Loucy (cell line): ENCODE measurements around the gene MYOM3.

Experiments used
- H2AFZ ChIP-seq: fragments of 200-600 bp; sonication (generic); 2 replicates; pipeline ENCODE4 v1.6.0; 2016; ENCODE audit warnings: antibody characterized with exemption, mild to moderate bottlenecking, low read length, moderate library complexity
- H3F3A ChIP-seq: fragments of 200-600 bp; 2 replicates; pipeline ENCODE4 v1.6.0; 2016; ENCODE audit warnings: antibody characterized with exemption, low read depth, mild to moderate bottlenecking
- H3K27me3 ChIP-seq: fragments of 200-600 bp; sonication (generic); 2 replicates; pipeline ENCODE4 v1.6.1; 2014; ENCODE audit warnings: low read length, mild to moderate bottlenecking; ENCODE audit not compliant: insufficient read depth, poor library complexity, severe bottlenecking
- H3K36me3 ChIP-seq: fragments of 200-600 bp; sonication (generic); 2 replicates; pipeline ENCODE4 v1.6.1; 2016; ENCODE audit warnings: low read length; ENCODE audit not compliant: insufficient read depth
- H3K4me1 ChIP-seq: fragments of 200-600 bp; sonication (generic); 2 replicates; pipeline ENCODE4 v1.5.1; 2014; ENCODE audit warnings: low read length, mild to moderate bottlenecking; ENCODE audit not compliant: insufficient read depth, poor library complexity, severe bottlenecking
- H3K4me2 ChIP-seq: fragments of 200-600 bp; sonication (generic); 2 replicates; pipeline ENCODE4 v1.6.0; 2014; ENCODE audit warnings: antibody characterized with exemption, low read length, low read depth, mild to moderate bottlenecking; ENCODE audit not compliant: poor library complexity, severe bottlenecking
- H3K4me3 ChIP-seq: fragments of 200-600 bp; sonication (generic); 2 replicates; pipeline ENCODE4 v1.5.1; 2014; ENCODE audit warnings: low read length, mild to moderate bottlenecking, mixed read lengths; ENCODE audit not compliant: poor library complexity, severe bottlenecking
- H3K79me2 ChIP-seq: fragments of 200-600 bp; sonication (generic); 2 replicates; pipeline ENCODE4 v1.6.1; 2014; ENCODE audit warnings: low read length; ENCODE audit not compliant: insufficient read depth
- H3K9ac ChIP-seq: fragments of 200-600 bp; sonication (generic); 2 replicates; pipeline ENCODE4 v1.6.0; 2014; ENCODE audit warnings: mild to moderate bottlenecking, low read depth, low read length, moderate library complexity; ENCODE audit not compliant: poor library complexity, severe bottlenecking
- H3K9me2 ChIP-seq: fragments of 200-600 bp; sonication (generic); replicated peaks from 2 replicates; pipeline ENCODE4 v1.6.1; 2016; ENCODE audit warnings: low read depth, low read length, mixed read lengths
- H3K9me3 ChIP-seq: fragments of 200-600 bp; sonication (generic); 2 replicates; pipeline ENCODE4 v1.6.1; 2014; ENCODE audit warnings: mild to moderate bottlenecking, antibody characterized with exemption, low read length, low read depth; ENCODE audit not compliant: insufficient read depth
- H4K20me1 ChIP-seq: fragments of 200-600 bp; sonication (generic); 2 replicates; pipeline ENCODE4 v1.6.0; 2014; ENCODE audit warnings: antibody characterized with exemption, low read length, mild to moderate bottlenecking; ENCODE audit not compliant: insufficient read depth, poor library complexity, severe bottlenecking
- CTCF ChIP-seq: fragments of 200-600 bp; sonication (generic); conservative IDR thresholded peaks from 2 replicates; pipeline ENCODE4 v1.5.1; 2014; ENCODE audit warnings: mild to moderate bottlenecking, antibody characterized with exemption, low read length
- EZH2phosphoT487 ChIP-seq: fragments of 200-600 bp; IDR thresholded peaks from 2 replicates; pipeline ENCODE4 v1.6.1; 2018; ENCODE audit warnings: antibody characterized with exemption, mild to moderate bottlenecking, moderate library complexity, borderline replicate concordance

The MYOM3 gene

GRCh38 chr1:24090736-24091135 lies 21.2 kb downstream of the MYOM3 start:
- Histone ChIP-seq H3K4me3 (no peak overlapping the region), H4K20me1 (no peaks in the 10 kb centered on the region), H3K4me1 (no peaks in the 10 kb centered on the region), H3K27me3 (no peaks in the 10 kb centered on the region), H2AFZ (no peak overlapping the region), H3K4me2 (no peak overlapping the region), H3K79me2 (no peaks in the 10 kb centered on the region), H3K36me3 (no peaks in the 10 kb centered on the region), H3K9ac (no peak overlapping the region), H3K9me3 (no peaks in the 10 kb centered on the region), H3F3A (no peaks in the 10 kb centered on the region), H3K9me2 (no peaks in the 10 kb centered on the region)
- TF ChIP-seq EZH2phosphoT487, result no peak
- TF ChIP-seq CTCF, result no peak

- H3K9ac ChIP-seq, result no peak overlapping the region
- TF ChIP-seq CTCF (no peak), EZH2phosphoT487 (no peak)
- no peak overlapping the region for H3K4me3 ChIP-seq
- H3K9me3 ChIP-seq, result no peaks in the 10 kb centered on the region
- no peaks in the 10 kb centered on the region for H3F3A ChIP-seq
- no peak overlapping the region for H2AFZ ChIP-seq
- no peaks in the 10 kb centered on the region for H4K20me1 ChIP-seq
- H3K9me2 ChIP-seq, result no peaks in the 10 kb centered on the region
- H3K4me2 ChIP-seq, result no peak overlapping the region
- no peaks in the 10 kb centered on the region for H3K27me3 ChIP-seq
- no peaks in the 10 kb centered on the region for H3K79me2 ChIP-seq
- no peaks in the 10 kb centered on the region for H3K36me3 ChIP-seq
- no peaks in the 10 kb centered on the region for H3K4me1 ChIP-seq
These were observed 22.0 kb downstream of the MYOM3 start for GRCh38 chr1:24089743-24090555.

- H3K9ac ChIP-seq, result no peak overlapping the region
- no peaks in the 10 kb centered on the region for H3F3A ChIP-seq
- no peak overlapping the region for H3K4me3 ChIP-seq
- H3K4me1 ChIP-seq, result no peaks in the 10 kb centered on the region
- H3K9me3 ChIP-seq, result no peaks in the 10 kb centered on the region
- H3K79me2 ChIP-seq, result no peaks in the 10 kb centered on the region
- TF ChIP-seq CTCF, result no peak
- TF ChIP-seq EZH2phosphoT487, result no peak
- no peaks in the 10 kb centered on the region for H4K20me1 ChIP-seq
- H3K4me2 ChIP-seq, result no peak overlapping the region
- H3K27me3 ChIP-seq, result no peaks in the 10 kb centered on the region
- no peaks in the 10 kb centered on the region for H3K36me3 ChIP-seq
- no peak overlapping the region for H2AFZ ChIP-seq
- H3K9me2 ChIP-seq, result no peaks in the 10 kb centered on the region
These were observed 22.8 kb downstream of the MYOM3 start for GRCh38 chr1:24089027-24089742.
